Neural progenitor cell (in vitro differentiated cells): ENCODE results near the gene TCERG1L. TPM values are rescaled to one million over a fixed set of nuclear protein-coding genes. Genes with fewer than 3 reads are reported as not detected.

ENCODE experiments used
- DNase-seq: peaks from one replicate; pipeline ENCODE4 v3.0.0-alpha.2; 2016; ENCODE audit warnings: low spot score
- H2AFZ ChIP-seq: fragments of 200-600 bp; sonication (generic); replicated peaks from 2 replicates; pipeline ENCODE4 v1.6.1; 2016; ENCODE audit warnings: antibody characterized with exemption
- H3F3A ChIP-seq: fragments of 200-600 bp; sonication (generic); 2 replicates; pipeline ENCODE4 v1.6.1; 2016; ENCODE audit warnings: antibody characterized with exemption, low read depth
- H3K27ac ChIP-seq: fragments of 200-600 bp; sonication (generic); 2 replicates; pipeline ENCODE4 v1.5.1; 2016; ENCODE audit warnings: mild to moderate bottlenecking
- H3K27me3 ChIP-seq: fragments of 200-600 bp; sonication (generic); 2 replicates; pipeline ENCODE4 v1.6.1; 2016; ENCODE audit warnings: mild to moderate bottlenecking, moderate library complexity
- H3K36me3 ChIP-seq: fragments of 200-600 bp; sonication (generic); 2 replicates; pipeline ENCODE4 v1.5.1; 2016
- H3K4me1 ChIP-seq: fragments of 200-600 bp; sonication (generic); 2 replicates; pipeline ENCODE4 v1.6.1; 2016; ENCODE audit warnings: mixed run types
- H3K4me2 ChIP-seq: fragments of 200-600 bp; sonication (generic); 2 replicates; pipeline ENCODE4 v1.6.1; 2016
- H3K4me3 ChIP-seq: fragments of 200-600 bp; sonication (generic); 2 replicates; pipeline ENCODE4 v1.5.1; 2016
- H3K79me2 ChIP-seq: fragments of 200-600 bp; sonication (generic); 2 replicates; pipeline ENCODE4 v1.6.1; 2016; ENCODE audit warnings: low read depth
- H3K9ac ChIP-seq: fragments of 200-600 bp; sonication (generic); 2 replicates; pipeline ENCODE4 v1.6.1; 2016
- H3K9me3 ChIP-seq: fragments of 200-600 bp; sonication (generic); 2 replicates; pipeline ENCODE4 v1.5.1; 2016; ENCODE audit warnings: low read depth
- H4K20me1 ChIP-seq: fragments of 200-600 bp; sonication (generic); 2 replicates; pipeline ENCODE4 v1.6.1; 2016; ENCODE audit warnings: low read depth
- H3K27ac Mint-ChIP-seq: 3 replicates; pipeline ENCODE4 v1.8.0; 2021; ENCODE audit warnings: mixed read lengths
- H3K27me3 Mint-ChIP-seq: 2 replicates; pipeline ENCODE4 v1.8.0; 2022; ENCODE audit warnings: low read depth, mild to moderate bottlenecking, inconsistent platforms, moderate library complexity, mixed read lengths; ENCODE audit not compliant: insufficient read depth
- H3K36me3 Mint-ChIP-seq: 3 replicates; pipeline ENCODE4 v1.8.0; 2021; ENCODE audit warnings: mixed read lengths
- H3K4me1 Mint-ChIP-seq: 3 replicates; pipeline ENCODE4 v1.8.0; 2021; ENCODE audit warnings: mixed read lengths
- H3K4me3 Mint-ChIP-seq: 3 replicates; pipeline ENCODE4 v1.8.0; 2021; ENCODE audit warnings: mild to moderate bottlenecking, moderate library complexity, mixed read lengths
- H3K9me3 Mint-ChIP-seq: 3 replicates; pipeline ENCODE4 v1.8.0; 2020; ENCODE audit warnings: mixed read lengths
- CTCF ChIP-seq: fragments of 200-600 bp; sonication (generic); IDR thresholded peaks from 2 replicates; pipeline ENCODE4 v1.5.1; 2017; ENCODE audit warnings: antibody characterized with exemption, mild to moderate bottlenecking
- EZH2 ChIP-seq: fragments of 200-600 bp; sonication (generic); IDR thresholded peaks from 2 replicates; pipeline ENCODE4 v1.6.1; 2017; ENCODE audit warnings: antibody characterized with exemption, mild to moderate bottlenecking, moderate library complexity
- EZH2phosphoT487 ChIP-seq: fragments of 200-600 bp; sonication (generic); IDR thresholded peaks from 2 replicates; pipeline ENCODE4 v1.6.1; 2017; ENCODE audit warnings: antibody characterized with exemption
- total RNA-seq: library from RNA; depleted of rRNA; stranded (reverse); fragments of >200 nt; gene quantifications from 2 replicates; pipeline ENCODE4 v1.2.3, GENCODE V29; 2015; ENCODE audit warnings: low replicate concordance

Gene TCERG1L
- total RNA-seq, 1 donor from 2014 or later, result 1.8 TPM

DNA sequence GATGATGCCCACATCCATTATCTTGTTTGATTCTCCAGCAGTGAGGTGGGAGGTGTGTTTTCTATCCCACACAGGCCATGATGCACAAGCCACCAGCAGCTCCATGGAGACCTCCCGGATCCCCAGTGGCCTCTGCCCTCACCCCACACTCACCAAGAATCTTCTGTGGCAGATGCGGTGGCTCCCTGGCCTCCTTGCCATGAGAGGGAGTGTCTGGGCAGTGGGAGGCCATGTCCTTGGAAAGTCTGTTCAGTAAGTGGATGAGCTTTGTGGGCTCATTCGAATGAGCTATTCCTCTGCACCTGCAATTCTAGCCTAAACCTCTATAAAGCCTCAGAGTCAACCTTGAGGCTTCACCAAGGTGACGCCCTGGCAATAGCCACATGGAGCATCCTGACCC, 243.8 kb downstream of the TCERG1L start:
- no peaks in the 10 kb centered on the region for H4K20me1 ChIP-seq
- H3K27me3 Mint-ChIP-seq, result peaks cover 9% of the 10 kb centered on the region
- TF ChIP-seq EZH2 (no peak), EZH2phosphoT487 (no peak), CTCF (no peak)
- H3K27ac ChIP-seq, result no peak overlapping the region
- no peak for DNase-seq
- no peak overlapping the region for H3K9ac ChIP-seq
- H3K4me1 Mint-ChIP-seq, result peaks cover 11% of the 10 kb centered on the region
- H3K79me2 ChIP-seq, result no peaks in the 10 kb centered on the region
- H3K9me3 ChIP-seq, result no peaks in the 10 kb centered on the region
- H3K4me3 ChIP-seq, result no peak overlapping the region
- no peak overlapping the region for H2AFZ ChIP-seq
- H3K4me1 ChIP-seq, result peaks cover 39% of the 10 kb centered on the region
- no peaks in the 10 kb centered on the region for H3K27me3 ChIP-seq
- H3K36me3 ChIP-seq, result no peaks in the 10 kb centered on the region
- no peak overlapping the region for H3K4me2 ChIP-seq
- H3F3A ChIP-seq, result peaks cover 26% of the 10 kb centered on the region
- H3K27ac Mint-ChIP-seq, result no peak overlapping the region
- H3K9me3 Mint-ChIP-seq, result no peaks in the 10 kb centered on the region
- H3K4me3 Mint-ChIP-seq, result no peak overlapping the region
- H3K36me3 Mint-ChIP-seq, result no peaks in the 10 kb centered on the region

DNA sequence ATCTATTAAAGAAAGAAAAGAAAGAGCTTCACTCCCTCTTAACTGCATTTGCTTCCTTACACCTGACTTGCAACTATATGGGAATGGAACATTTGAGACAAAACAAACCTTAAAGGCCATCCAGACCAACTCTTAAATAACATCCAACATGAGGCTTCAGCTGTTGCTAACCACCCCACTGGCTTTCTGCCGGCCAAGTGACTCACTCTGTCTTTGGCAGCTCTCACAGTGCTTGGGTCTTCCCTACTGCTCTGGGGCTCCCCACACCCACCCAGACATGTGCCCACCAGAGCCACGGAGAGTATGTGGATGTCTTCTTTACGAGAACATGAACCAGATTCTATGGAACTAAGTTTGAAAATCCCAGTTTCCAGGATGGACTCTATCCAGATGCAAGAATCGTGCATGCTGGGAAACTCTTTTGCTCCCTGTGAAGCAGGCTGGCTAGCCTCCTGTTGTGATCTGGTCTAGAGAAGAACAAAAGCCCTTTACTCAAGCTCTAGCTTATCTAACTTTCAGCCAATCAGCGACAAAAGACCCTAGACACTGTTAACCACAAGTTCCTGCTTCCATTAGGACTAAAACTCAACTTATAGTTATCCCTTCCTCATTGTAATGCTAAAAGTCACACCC, 245.7 kb downstream of the TCERG1L start:
- no peak for TF ChIP-seq CTCF
- TF ChIP-seq EZH2, result no peak
- no peak for TF ChIP-seq EZH2phosphoT487

GRCh38 chr10:131063311-131063710, 248.2 kb downstream of the TCERG1L start:
- H3K4me3 Mint-ChIP-seq, result no peak overlapping the region
- Histone ChIP-seq H3K4me2 (no peak overlapping the region), H3F3A (peaks cover 26% of the 10 kb centered on the region), H3K9me3 (no peaks in the 10 kb centered on the region), H3K9ac (no peak overlapping the region), H3K27ac (no peak overlapping the region), H3K27me3 (no peaks in the 10 kb centered on the region), H3K4me1 (peaks cover 32% of the 10 kb centered on the region), H4K20me1 (no peaks in the 10 kb centered on the region), H3K4me3 (no peak overlapping the region), H2AFZ (no peak overlapping the region), H3K36me3 (no peaks in the 10 kb centered on the region), H3K79me2 (no peaks in the 10 kb centered on the region)
- no peak for DNase-seq
- TF ChIP-seq EZH2 (no peak), EZH2phosphoT487 (no peak), CTCF (no peak)
- H3K4me1 Mint-ChIP-seq, result peaks cover 11% of the 10 kb centered on the region
- peaks cover 6% of the 10 kb centered on the region for H3K9me3 Mint-ChIP-seq
- H3K36me3 Mint-ChIP-seq, result no peaks in the 10 kb centered on the region
- no peak overlapping the region for H3K27ac Mint-ChIP-seq
- H3K27me3 Mint-ChIP-seq, result peaks cover 7% of the 10 kb centered on the region

More for the DNA sequence above, 245.7 kb downstream of the TCERG1L start:
- H3K4me1 ChIP-seq, result peaks cover 39% of the 10 kb centered on the region
- H3K27me3 Mint-ChIP-seq, result peaks cover 8% of the 10 kb centered on the region
- no peak overlapping the region for H3K4me3 ChIP-seq
- H3K36me3 Mint-ChIP-seq, result no peaks in the 10 kb centered on the region
- H3K36me3 ChIP-seq, result no peaks in the 10 kb centered on the region
- H3K4me3 Mint-ChIP-seq, result no peak overlapping the region
- H3K4me2 ChIP-seq, result peak overlapping the region; percentile 3
- H3K27ac ChIP-seq, result peak overlapping the region; percentile 63
- peaks cover 11% of the 10 kb centered on the region for H3K4me1 Mint-ChIP-seq
- H3F3A ChIP-seq, result peaks cover 26% of the 10 kb centered on the region
- H3K9ac ChIP-seq, result no peak overlapping the region
- no peaks in the 10 kb centered on the region for H3K9me3 ChIP-seq
- H3K27me3 ChIP-seq, result no peaks in the 10 kb centered on the region
- H3K79me2 ChIP-seq, result no peaks in the 10 kb centered on the region
- H4K20me1 ChIP-seq, result no peaks in the 10 kb centered on the region
- no peak overlapping the region for H3K27ac Mint-ChIP-seq
- peak; percentile 72 for DNase-seq
- H2AFZ ChIP-seq, result no peak overlapping the region
- no peaks in the 10 kb centered on the region for H3K9me3 Mint-ChIP-seq
